NCI-H1436 treated with DMSO at 0.1 percent for 48 hours (cell line): ENCODE data around the gene LIN52.

ENCODE experiments used
- DNase-seq: peaks from one replicate; lab custom pipeline; 2025; lab: John Stamatoyannopoulos, UW

The LIN52 gene

GRCh38 chr14:74237441-74237840 is 152.7 kb downstream of the LIN52 start:
- no peak for DNase-seq

- DNase-seq, result no peak
Observed at GRCh38 chr14:74238974-74239847, 154.5 kb downstream of the LIN52 start, which contains the start of gene VSX2. VSX2 (plus strand) TSS chr14:74239449; CDS start chr14:74239562, 113 bp downstream.

- no peak for DNase-seq
Observed at GRCh38 chr14:74239848-74240793, 155.4 kb downstream of the LIN52 start.

- no peak for DNase-seq
Observed at GRCh38 chr14:74240794-74241651, 156.3 kb downstream of the LIN52 start.

- no peak for DNase-seq
Observed at GRCh38 chr14:74241652-74242017, 156.9 kb downstream of the LIN52 start.

- DNase-seq, result no peak
Observed at GRCh38 chr14:74242021-74242779, 157.4 kb downstream of the LIN52 start.

GRCh38 chr14:74242780-74243042 is 158.0 kb downstream of the LIN52 start:
- DNase-seq, result no peak

- DNase-seq, result no peak
Observed at GRCh38 chr14:74243051-74243450, 158.3 kb downstream of the LIN52 start.

GRCh38 chr14:74244115-74244514 is 159.4 kb downstream of the LIN52 start:
- no peak for DNase-seq

- no peak for DNase-seq
Observed at GRCh38 chr14:74245292-74245691, 160.5 kb downstream of the LIN52 start.

GRCh38 chr14:74246542-74246941 is 161.8 kb downstream of the LIN52 start:
- no peak for DNase-seq

GRCh38 chr14:74248017-74248416 is 163.3 kb downstream of the LIN52 start:
- DNase-seq, result no peak

GRCh38 chr14:74249433-74250375 is 164.9 kb downstream of the LIN52 start:
- DNase-seq, result no peak
